AG09319 (cell line): ENCODE data around the gene AQP9.
A peak's percentile ranks its signal among the peaks of the same experiment; 100 is the strongest.

ENCODE experiments used
- DNase-seq: peaks from one replicate; pipeline ENCODE4 v3.0.0-alpha.2; 2010; ENCODE audit warnings: low read depth; ENCODE audit errors: extremely low read depth
- TF ChIP-seq, protein P1 (sequence below): IDR thresholded peaks from 2 replicates; pipeline ENCODE4 v1.5.1; 2011; ENCODE audit warnings: low read depth, mild to moderate bottlenecking, inconsistent platforms, low read length, moderate library complexity

AQP9 gene

GRCh38 chr15:58214591-58215340, 76.6 kb downstream of the AQP9 start:
- no peak for DNase-seq
- TF ChIP-seq, protein P1, sequence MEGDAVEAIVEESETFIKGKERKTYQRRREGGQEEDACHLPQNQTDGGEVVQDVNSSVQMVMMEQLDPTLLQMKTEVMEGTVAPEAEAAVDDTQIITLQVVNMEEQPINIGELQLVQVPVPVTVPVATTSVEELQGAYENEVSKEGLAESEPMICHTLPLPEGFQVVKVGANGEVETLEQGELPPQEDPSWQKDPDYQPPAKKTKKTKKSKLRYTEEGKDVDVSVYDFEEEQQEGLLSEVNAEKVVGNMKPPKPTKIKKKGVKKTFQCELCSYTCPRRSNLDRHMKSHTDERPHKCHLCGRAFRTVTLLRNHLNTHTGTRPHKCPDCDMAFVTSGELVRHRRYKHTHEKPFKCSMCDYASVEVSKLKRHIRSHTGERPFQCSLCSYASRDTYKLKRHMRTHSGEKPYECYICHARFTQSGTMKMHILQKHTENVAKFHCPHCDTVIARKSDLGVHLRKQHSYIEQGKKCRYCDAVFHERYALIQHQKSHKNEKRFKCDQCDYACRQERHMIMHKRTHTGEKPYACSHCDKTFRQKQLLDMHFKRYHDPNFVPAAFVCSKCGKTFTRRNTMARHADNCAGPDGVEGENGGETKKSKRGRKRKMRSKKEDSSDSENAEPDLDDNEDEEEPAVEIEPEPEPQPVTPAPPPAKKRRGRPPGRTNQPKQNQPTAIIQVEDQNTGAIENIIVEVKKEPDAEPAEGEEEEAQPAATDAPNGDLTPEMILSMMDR, result no peak

GRCh38 chr15:58217460-58217859, 79.3 kb downstream of the AQP9 start:
- TF ChIP-seq, protein P1, result no peak
- no peak for DNase-seq

GRCh38 chr15:58221591-58222241, 83.5 kb downstream of the AQP9 start:
- TF ChIP-seq, protein P1, result peak; percentile 72
- no peak for DNase-seq

- no peak for DNase-seq
- TF ChIP-seq, protein P1, result no peak
Observed at GRCh38 chr15:58222679-58223078, 84.5 kb downstream of the AQP9 start.

DNA sequence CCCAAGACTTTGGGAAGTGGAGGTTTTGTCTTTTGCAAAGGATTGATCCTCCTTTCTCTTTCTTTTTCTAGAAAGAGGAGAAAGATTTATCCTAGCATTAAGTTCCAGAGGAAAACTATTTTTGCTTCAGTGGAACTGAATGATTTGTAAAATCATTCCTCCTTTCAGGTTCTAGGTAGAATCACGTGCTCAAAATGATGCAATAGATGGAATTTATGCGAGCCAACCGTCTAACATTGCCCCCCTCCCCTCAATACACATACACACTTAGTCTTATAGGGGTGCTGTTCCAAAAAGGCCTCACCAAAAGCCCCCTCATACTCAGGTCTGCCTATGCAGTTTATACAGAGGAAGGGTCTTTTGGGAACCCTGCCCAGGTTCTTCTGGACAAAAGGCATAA, 85.3 kb downstream of the AQP9 start:
- DNase-seq, result no peak
- TF ChIP-seq, protein P1, result no peak

DNA sequence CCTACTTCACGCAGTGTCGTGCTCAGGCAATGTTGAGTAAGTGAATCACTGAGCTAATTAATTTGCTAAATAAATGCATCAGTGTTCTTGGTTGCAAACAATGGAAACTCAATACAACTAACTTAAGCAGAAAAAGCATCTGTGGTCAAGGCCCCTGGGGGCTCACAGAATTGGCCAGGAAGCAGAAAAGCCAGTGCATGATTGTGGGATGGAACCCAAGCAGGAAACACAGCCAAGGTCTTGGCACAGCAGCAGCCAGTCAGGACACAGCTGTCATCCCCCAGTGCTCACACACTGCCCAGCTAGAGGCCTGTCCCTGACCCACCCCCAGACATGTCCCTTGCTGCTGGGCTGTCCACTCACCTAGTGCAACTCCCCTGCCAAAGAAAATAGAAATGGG, 85.9 kb downstream of the AQP9 start:
- peak; percentile 85 for DNase-seq
- TF ChIP-seq, protein P1, result no peak
